Measurements from ENCODE around the gene CDH10.
A peak's percentile ranks its signal among the peaks of the same experiment; 100 is the strongest.

CDH10 gene

GRCh38 chr5:24633715-24634325, 11.0 kb downstream of the CDH10 start:
- H3K79me2 ChIP-seq (ENCODE audit: low read length), result no peaks in the 10 kb centered on the region
- peak overlapping the region; percentile 51; the same call in 1 of the 2 replicates for H2AFZ ChIP-seq (ENCODE audit: low read depth, low read length)
- peak; percentile 60 for TF ChIP-seq CTCF (IDR thresholded peaks at IDR 0.05; ENCODE audit: low read depth, low read length)
- no peak for TF ChIP-seq EZH2phosphoT487 (IDR thresholded peaks at IDR 0.05; ENCODE audit: low read depth)
- H3K4me1 ChIP-seq (ENCODE audit: low read length), result no peaks in the 10 kb centered on the region
- H4K20me1 ChIP-seq (ENCODE audit: insufficient read depth, low read length), result no peaks in the 10 kb centered on the region
- H3K4me2 ChIP-seq (ENCODE audit: low read length), result 0 out of 2 replicates have a peak overlapping the region, but pooled peaks have one; percentile 6
- H3K9ac ChIP-seq (ENCODE audit: low read length), result no peak overlapping the region
- H3K9me3 ChIP-seq (ENCODE audit: insufficient read depth, low read length), result no peaks in the 10 kb centered on the region
- no peak overlapping the region for H3K27ac ChIP-seq (ENCODE audit: low read length)
- H3K27me3 ChIP-seq (ENCODE audit: low read depth, low read length), result no peaks in the 10 kb centered on the region
- no peak overlapping the region for H3K4me3 ChIP-seq (ENCODE audit: low read length)
- no peaks in the 10 kb centered on the region for H3K36me3 ChIP-seq (replicated peaks; ENCODE audit: low read depth, low read length)

- H3K79me2 ChIP-seq (ENCODE audit: low read length), result no peaks in the 10 kb centered on the region
- H2AFZ ChIP-seq (ENCODE audit: low read depth, low read length), result no peak overlapping the region
- H3K27ac ChIP-seq (ENCODE audit: low read length), result no peak overlapping the region
- no peak overlapping the region for H3K4me2 ChIP-seq (ENCODE audit: low read length)
- no peaks in the 10 kb centered on the region for H4K20me1 ChIP-seq (ENCODE audit: insufficient read depth, low read length)
- no peaks in the 10 kb centered on the region for H3K9me3 ChIP-seq (ENCODE audit: insufficient read depth, low read length)
- no peaks in the 10 kb centered on the region for H3K36me3 ChIP-seq (replicated peaks; ENCODE audit: low read depth, low read length)
- H3K4me3 ChIP-seq (ENCODE audit: low read length), result no peak overlapping the region
- H3K4me1 ChIP-seq (ENCODE audit: low read length), result no peaks in the 10 kb centered on the region
- no peaks in the 10 kb centered on the region for H3K27me3 ChIP-seq (ENCODE audit: low read depth, low read length)
- TF ChIP-seq CTCF (IDR thresholded peaks at IDR 0.05; ENCODE audit: low read depth, low read length) (no peak), EZH2phosphoT487 (IDR thresholded peaks at IDR 0.05; ENCODE audit: low read depth) (no peak)
- no peak overlapping the region for H3K9ac ChIP-seq (ENCODE audit: low read length)
Measured at GRCh38 chr5:24632353-24632752, 12.4 kb downstream of the CDH10 start.

- Histone ChIP-seq H3K36me3 (replicated peaks; ENCODE audit: low read depth, low read length) (no peaks in the 10 kb centered on the region), H3K27me3 (ENCODE audit: low read depth, low read length) (no peaks in the 10 kb centered on the region), H3K4me3 (ENCODE audit: low read length) (no peak overlapping the region), H3K4me2 (ENCODE audit: low read length) (no peak overlapping the region), H3K4me1 (ENCODE audit: low read length) (no peaks in the 10 kb centered on the region), H3K9me3 (ENCODE audit: insufficient read depth, low read length) (no peaks in the 10 kb centered on the region), H2AFZ (ENCODE audit: low read depth, low read length) (no peak overlapping the region), H3K79me2 (ENCODE audit: low read length) (no peaks in the 10 kb centered on the region), H3K27ac (ENCODE audit: low read length) (no peak overlapping the region), H4K20me1 (ENCODE audit: insufficient read depth, low read length) (no peaks in the 10 kb centered on the region), H3K9ac (ENCODE audit: low read length) (no peak overlapping the region)
- no peak for TF ChIP-seq EZH2phosphoT487 (IDR thresholded peaks at IDR 0.05; ENCODE audit: low read depth)
- TF ChIP-seq CTCF (IDR thresholded peaks at IDR 0.05; ENCODE audit: low read depth, low read length), result no peak
Measured at GRCh38 chr5:24630918-24631317, 13.9 kb downstream of the CDH10 start.

- Histone ChIP-seq H3K79me2 (ENCODE audit: low read length) (no peaks in the 10 kb centered on the region), H3K4me2 (ENCODE audit: low read length) (no peak overlapping the region), H3K4me1 (ENCODE audit: low read length) (no peaks in the 10 kb centered on the region), H3K27me3 (ENCODE audit: low read depth, low read length) (no peaks in the 10 kb centered on the region), H4K20me1 (ENCODE audit: insufficient read depth, low read length) (no peaks in the 10 kb centered on the region), H3K9ac (ENCODE audit: low read length) (no peak overlapping the region), H3K36me3 (replicated peaks; ENCODE audit: low read depth, low read length) (no peaks in the 10 kb centered on the region), H3K9me3 (ENCODE audit: insufficient read depth, low read length) (no peaks in the 10 kb centered on the region), H3K4me3 (ENCODE audit: low read length) (no peak overlapping the region), H3K27ac (ENCODE audit: low read length) (no peak overlapping the region), H2AFZ (ENCODE audit: low read depth, low read length) (no peak overlapping the region)
- TF ChIP-seq CTCF (IDR thresholded peaks at IDR 0.05; ENCODE audit: low read depth, low read length) (no peak), EZH2phosphoT487 (IDR thresholded peaks at IDR 0.05; ENCODE audit: low read depth) (no peak)
Measured at GRCh38 chr5:24629798-24630197, 15.0 kb downstream of the CDH10 start.

All from OCI-LY3 (cell line).